ENCODE measurements around the gene PAGR1.
"Not testable (repeated sequence)": the region's sequence is repeated elsewhere in the genome, so short reads cannot be mapped to it uniquely, and the experiment has no call there.

Gene PAGR1

DNA sequence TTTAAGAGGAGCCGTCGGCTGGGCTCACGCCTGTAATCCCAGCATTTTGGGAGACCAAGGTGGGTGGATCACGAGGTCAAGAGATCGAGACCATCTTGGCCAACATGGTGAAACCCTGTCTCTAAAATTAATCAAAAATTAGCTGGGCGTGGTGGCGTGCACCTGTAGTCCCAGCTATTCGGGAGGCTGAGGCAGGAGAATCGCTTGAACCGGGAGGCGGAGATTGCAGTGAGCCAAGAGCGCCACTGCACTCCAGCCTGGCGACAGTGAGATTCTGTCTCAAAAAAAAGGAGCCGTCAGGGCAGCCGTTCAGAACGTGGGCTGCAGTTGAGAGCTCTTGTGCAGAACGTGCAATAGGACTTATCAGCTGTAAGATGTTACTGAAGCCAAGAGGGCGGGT, 22.8 kb upstream of the PAGR1 start:
- not testable (repeated sequence) for DNase-seq

DNA sequence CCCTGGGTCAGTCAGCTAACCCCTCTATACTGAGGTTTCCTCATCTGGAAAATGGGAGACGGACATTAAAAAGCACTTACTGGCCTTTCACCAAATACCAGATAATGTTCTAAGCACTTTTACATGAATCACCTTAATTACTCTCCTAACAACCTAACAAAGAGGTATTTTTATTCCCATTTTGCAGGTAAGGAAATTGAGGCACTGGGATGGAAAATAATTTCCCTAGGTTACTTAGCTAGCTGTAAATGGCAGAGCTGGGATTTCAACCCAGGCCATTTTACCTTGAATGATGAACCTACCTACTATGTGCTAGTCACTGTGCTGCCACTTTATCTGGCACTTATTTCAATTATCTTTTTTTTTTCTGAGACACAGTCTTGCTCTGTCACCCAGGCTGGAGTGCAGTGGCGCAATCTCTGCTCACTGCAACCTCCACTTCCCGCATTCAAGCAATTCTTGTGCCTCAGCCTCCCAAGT, 21.7 kb upstream of the PAGR1 start:
- no peak for DNase-seq

DNA sequence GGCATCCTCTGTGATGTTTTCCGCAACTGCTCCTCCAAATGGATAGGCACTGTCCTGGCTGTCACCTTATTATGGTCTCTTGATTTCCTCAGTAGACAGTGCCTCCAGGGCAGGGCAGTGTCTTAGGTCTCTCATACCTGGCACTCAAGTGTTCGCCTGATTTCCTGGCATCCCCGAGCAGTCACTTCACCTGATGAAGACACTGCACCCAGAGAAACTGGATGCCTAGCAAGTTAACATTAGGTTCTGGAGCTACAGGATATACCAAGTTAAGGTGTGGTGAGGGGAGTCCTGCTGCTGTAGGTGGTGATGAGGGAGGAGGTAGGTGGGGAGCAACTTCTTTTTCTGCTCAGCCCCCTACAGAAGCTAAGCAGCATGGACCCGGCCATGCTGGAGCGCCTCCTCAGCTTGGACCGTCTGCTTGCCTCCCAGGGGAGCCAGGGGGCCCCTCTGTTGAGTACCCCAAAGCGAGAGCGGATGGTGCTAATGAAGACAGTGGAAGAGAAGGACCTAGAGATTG, 13.5 kb upstream of the PAGR1 start:
- no peak for DNase-seq

DNA sequence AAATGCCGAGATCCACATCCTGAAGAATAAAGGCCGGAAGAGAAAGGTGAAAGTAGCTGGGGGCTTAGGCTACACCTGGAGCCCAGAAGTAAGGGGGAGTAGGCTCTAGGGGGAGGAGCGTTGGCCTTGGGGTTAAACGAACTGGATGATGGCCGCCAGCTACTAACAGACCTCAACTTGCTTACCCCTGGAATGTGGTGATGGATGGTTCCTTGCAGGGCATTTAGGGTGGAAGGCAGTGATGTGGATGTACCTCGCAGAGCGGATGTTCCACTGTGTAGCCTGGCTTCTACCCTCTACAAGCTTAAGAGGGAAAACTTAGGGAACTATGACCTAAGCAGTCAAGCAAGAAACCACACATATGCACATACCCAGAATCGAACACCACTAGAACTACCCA, 11.9 kb upstream of the PAGR1 start:
- no peak for DNase-seq

DNA sequence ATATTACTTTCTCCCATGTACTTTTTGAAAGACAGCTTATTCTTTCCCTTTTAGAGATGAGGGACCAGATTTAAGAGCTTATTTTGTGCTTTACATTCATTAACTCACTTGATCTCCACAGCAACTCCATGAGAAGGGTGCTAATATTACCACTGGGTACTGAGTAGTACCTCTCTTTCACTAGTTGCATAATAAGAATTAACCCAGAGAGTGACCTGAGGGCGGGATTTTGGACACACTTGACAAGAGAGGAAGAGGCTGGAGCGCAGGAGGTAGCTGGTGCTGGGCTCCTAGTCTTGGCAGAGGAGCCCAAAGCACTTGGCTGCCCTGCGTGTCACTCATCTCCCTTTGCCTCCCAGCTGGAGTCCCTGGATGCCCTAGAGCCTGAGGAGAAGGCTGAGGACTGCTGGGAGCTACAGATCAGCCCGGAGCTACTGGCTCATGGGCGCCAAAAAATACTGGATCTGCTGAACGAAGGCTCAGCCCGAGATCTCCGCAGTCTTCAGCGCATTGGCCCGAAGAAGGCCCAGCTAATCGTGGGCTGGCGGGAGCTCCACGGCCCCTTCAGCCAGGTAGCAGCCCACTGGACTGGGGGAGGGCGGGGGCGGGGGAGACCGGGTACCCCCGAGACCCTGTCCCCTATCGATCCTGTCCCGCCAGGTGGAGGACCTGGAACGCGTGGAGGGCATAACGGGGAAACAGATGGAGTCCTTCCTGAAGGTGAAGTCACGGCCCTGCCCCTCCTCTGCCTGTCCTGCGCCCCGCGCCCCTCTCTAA, 11.3 kb upstream of the PAGR1 start:
- no peak for DNase-seq

DNA sequence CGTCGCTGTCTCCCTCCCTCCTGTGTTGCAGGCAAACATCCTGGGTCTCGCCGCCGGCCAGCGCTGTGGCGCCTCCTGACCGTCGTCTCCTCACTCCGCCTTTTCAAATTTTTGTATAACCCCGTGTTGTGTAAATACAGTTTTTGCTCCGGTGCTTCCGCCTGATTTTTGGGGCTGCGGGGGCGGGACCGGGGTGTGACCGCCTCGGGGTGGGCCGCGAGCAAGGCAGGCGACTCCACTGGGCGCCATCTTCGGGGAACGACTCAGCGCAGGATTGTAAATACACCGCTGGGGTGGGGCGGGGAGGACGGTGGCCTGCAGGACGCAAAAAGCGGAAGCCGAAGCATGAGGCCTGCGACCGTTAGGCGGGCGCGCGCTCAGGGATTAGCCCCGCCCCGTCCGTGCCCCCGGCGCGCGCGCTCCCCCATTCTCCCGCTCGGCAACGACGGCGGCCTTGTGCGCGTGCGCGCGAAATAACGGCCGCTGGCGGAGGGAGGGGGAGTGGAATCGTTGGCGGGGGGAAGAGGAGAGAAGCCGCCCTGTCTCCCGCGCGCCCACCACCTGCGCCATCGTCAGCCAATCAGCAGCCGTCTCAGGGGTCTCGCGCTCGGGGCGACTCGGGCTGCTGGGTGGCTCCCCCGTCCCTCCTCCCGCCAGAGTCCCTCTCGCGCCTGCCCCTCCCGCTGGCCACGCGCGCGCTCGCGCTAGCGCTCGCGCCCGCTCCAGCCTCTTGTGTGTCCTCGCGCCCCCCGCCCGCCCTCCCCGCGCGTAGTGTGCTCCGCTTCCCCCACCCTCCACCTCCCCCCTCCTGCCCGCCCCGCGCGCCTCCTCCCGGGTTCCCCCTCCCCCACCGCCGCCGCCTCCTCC, 10.5 kb upstream of the PAGR1 start:
- peak; percentile 96 to 98 for DNase-seq

DNA sequence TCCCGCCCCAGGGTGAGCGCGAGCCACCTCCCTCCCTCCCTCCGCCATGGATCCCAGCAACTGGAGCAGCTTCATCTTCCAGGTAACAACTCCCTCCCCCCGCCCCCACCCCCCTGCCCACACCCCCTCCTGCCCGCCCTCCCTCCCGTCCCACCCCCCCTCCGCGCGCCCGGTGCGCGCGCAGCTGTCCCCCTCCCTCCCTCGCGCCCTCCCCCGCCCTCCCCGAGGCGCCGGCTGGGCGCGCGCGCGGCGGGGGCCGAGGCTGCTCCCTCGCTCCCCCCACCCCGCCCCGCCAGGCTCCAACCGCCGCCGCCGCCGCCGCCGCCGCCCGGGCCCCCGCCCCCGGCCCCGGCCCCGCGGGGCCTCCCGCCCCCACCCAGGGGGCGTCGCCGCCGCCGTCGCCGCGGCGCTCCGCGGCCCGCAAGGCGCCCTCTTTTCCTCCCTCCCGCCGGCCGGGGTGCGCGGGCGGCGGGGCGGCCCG, 9.8 kb upstream of the PAGR1 start, which contains the start of gene MAZ:
Gene MAZ, plus strand, starts transcription at position 431 of the 481 bp plus-strand sequence. CDS start 173 bp downstream, outside the sequence.
- DNase-seq: peak in 1 of 2 donors; percentile 82

DNA sequence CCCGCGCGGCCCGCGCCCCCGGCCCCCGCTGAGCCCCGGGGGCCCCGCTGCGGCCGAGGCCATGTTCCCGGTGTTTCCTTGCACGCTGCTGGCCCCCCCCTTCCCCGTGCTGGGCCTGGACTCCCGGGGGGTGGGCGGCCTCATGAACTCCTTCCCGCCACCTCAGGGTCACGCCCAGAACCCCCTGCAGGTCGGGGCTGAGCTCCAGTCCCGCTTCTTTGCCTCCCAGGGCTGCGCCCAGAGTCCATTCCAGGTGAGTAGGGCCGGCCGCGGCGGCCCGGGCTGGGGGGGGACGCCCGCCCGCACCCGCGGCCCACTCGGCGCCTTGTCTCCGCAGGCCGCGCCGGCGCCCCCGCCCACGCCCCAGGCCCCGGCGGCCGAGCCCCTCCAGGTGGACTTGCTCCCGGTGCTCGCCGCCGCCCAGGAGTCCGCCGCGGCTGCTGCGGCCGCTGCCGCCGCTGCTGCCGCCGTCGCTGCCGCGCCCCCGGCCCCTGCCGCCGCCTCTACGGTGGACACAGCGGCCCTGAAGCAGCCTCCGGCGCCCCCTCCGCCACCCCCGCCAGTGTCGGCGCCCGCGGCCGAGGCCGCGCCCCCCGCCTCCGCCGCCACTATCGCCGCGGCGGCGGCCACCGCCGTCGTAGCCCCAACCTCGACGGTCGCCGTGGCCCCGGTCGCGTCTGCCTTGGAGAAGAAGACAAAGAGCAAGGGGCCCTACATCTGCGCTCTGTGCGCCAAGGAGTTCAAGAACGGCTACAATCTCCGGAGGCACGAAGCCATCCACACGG, 9.1 kb upstream of the PAGR1 start:
- peak; percentile 55 to 58 for DNase-seq

DNA sequence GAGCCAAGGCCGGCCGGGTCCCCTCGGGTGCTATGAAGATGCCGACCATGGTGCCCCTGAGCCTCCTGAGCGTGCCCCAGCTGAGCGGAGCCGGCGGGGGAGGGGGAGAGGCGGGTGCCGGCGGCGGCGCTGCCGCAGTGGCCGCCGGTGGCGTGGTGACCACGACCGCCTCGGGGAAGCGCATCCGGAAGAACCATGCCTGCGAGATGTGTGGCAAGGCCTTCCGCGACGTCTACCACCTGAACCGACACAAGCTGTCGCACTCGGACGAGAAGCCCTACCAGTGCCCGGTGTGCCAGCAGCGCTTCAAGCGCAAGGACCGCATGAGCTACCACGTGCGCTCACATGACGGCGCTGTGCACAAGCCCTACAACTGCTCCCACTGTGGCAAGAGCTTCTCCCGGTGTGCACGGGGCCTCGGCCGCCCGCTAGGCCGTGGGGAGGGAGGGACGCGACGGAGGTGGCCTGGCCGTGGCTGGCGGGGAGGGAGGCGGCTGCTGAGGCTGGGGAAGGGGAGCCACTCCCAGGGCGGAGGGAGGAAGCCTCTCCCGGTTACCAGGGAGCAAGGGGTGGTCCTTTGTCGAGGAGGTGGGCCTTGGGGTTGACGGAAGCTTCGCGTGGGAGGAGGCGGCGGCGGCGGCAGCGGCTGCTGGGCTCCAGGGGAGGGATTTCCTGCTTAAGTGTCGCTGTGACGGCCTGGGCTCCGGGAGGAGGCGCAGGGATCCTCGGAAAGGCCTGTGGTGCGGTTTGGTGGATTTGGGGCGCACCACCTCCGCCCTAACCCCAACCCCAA, 8.3 kb upstream of the PAGR1 start:
- peak; percentile 86 to 89 for DNase-seq

DNA sequence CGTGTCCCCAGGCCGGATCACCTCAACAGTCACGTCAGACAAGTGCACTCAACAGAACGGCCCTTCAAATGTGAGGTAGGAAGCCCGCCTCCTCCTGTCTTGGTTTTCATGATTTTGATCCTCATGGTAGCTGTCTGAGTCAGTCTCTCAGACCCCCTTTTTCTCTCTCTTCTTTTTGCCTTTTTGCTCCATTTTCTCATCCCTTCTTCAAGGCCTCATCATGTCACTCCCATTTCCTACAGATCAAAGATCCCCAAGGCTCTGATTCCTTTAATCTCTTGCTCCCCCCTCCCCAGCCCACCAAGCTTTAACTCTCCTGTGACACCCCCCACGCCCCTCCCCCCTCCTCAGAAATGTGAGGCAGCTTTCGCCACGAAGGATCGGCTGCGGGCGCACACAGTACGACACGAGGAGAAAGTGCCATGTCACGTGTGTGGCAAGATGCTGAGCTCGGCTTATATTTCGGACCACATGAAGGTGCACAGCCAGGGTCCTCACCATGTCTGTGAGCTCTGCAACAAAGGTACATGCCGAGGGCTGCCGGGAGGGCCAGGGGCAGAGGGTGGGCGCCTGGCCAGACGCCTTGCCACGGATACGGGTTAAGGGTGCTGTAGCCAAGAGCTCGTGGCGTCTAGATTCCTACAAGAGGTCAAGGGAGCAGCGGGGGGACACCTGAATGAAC, 7.6 kb upstream of the PAGR1 start:
- no peak for DNase-seq

DNA sequence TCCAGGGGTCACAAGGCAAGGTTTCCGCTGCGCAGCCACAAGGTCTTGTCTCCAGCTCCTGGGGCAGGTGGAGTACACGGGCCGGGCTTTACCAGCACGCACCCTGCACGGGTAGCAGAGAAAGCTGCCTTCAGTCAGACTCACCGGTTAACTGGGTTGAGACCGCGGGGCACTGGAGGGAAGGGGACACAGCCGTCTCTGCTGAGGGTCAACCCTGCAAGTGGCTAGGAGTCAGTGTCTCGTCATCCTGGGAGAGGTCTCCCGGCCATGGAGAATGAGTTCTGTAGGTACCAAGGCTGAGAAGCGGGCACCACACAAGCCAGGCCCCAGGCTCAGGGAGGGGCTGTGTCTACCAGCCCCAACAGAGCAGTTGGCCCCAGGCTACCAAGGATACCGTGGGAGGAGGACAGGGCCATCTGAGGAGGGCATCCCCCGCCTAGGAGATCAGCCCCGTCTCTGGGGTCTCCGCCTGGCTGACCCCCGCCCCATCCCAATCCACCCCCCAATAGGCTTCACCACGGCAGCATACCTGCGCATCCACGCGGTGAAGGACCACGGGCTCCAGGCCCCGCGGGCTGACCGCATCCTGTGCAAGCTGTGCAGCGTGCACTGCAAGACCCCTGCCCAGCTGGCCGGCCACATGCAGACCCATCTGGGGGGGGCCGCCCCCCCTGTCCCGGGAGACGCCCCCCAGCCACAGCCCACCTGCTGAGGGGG, 6.8 kb upstream of the PAGR1 start:
- no peak for DNase-seq

DNA sequence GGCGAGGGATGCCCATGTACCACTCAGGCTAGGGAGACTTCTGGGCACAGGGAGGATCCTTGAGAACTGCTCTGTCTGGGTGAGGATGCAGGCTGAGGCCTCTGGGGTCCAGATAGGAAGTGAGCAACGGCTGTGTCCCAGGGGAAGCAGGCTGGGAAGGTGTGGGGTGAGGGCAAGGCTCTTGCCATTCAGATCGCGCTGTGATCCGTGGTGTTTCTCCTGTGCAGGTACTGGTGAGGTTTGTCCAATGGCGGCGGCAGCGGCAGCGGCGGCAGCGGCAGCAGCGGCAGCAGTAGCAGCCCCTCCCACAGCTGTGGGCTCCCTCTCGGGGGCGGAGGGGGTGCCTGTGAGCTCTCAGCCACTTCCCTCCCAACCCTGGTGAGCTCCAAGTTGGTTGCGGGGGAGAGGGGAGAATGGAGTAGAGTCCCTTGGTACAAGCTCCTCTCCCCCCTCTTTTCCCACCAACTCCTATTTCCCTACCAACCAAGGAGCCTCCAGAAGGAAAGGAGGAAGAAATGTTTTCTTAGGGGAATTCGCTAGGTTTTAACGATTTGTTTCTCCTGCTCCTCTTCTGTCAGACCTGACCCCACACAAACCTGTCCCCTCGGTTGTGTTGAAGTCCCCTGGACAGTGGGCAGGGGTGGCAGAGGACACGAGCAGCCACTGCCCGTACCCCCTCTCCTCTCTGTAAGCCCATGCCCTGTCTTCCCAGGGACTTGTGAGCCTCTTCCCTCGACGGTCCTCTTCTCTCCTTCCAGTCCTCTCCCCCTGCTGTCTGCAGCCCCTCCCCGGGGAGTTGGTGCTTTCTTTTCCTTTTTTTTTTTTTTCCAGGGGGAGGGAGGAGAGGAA, 5.9 kb upstream of the PAGR1 start:
- peak in 1 of 2 donors; percentile 57 for DNase-seq

DNA sequence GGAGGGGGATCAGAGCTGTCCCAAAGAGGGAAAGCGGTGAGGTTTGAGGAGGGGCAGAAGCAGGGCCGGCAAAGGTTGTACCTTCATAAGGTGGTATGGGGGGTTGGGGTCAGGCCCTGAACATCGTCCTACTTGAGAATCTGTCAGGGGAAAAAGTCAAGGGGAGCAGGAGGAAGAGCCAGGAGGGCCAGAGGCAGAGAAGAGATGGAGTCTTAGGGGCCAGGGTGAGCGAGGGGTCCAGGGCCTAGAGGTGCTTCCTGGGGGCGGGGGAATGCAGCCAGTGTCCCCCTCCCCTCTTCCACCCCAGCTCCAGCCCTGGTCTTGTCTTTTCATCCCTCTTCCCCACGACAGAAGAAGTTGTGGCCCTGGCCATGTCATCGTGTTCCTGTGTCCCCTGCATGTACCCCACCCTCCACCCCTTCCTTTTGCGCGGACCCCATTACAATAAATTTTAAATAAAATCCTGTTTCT, 5.2 kb upstream of the PAGR1 start:
- no peak for DNase-seq

DNA sequence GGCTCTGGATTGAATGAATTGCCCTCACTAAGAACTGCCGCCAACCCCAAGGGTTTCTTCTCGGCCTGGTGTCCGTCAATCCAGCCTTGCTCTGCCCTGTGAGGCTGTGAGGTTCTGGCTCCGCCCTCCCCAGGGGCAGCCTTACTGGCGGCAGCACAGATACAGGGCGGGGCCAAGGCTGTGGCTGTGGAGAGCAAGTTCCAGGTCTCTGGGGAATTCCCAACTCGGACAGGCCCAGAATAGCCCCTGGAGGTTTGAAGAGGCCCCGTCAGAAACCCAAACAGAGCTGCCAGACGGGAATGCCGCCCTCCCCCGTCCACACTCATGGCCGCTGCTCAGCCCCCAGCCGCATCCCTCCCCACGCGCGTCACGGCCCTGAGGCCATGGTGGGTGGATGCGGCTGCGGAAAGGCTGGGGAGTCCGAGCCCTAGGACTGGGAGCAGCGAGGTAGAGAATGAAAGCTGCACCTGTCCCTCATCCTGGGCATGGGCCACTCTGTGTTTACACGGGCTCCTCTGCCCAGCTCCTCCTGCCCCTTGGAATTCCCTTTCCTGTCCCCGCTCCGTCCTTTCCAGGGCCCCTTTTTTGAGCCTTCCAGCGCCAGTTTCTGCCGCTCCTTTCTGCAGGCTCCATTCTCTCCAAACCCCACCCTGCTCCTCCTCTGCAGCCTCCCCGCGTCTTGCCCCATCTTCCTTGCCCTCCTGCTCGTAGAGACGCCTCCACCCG, 4.6 kb upstream of the PAGR1 start:
- peak in 1 of 2 donors; percentile 68 for DNase-seq

DNA sequence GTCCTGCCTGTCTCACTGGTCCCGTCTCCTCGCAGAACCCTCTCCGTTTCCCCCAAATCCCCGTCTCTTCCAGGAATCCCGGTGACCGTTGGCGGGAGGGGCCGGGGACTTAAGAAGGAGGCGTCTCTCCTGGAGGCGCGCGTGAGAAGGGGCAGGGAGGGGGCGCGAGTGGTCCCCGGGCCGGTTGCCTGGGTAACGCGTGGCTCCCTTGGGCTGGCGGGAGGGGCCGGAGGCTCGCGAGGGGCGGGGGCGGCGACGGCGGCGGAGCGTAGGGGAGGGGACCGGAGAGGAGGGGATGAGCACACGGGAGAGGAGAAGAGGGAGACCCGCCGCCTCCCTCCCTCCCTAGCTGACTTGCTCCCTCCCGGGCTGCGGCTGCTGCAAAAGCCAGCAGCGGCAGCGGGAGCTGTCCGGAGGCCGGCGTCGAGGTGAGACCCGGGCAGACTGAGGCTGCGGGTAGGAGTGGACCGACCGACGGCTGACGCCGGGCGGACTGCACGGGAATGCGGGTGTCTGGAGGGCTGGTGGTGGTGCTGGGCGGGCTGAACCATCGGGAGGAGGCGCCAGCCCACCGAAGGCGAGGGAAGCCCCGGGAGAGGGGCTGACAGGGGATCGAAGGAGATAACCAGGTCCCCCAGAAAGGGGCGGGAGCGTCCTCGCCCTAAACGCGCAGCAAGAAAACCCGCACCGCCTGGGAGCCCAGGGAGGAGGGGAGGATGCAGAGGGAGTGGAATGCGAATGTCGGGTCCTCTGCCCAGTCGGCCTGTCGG, 3.9 kb upstream of the PAGR1 start, which contains the start of gene PRRT2:
Gene PRRT2, plus strand, starts transcription at position 298 of the 770 bp plus-strand sequence. CDS start 862 bp downstream, outside the sequence.
- DNase-seq: peak in 1 of 2 donors; percentile 46

DNA sequence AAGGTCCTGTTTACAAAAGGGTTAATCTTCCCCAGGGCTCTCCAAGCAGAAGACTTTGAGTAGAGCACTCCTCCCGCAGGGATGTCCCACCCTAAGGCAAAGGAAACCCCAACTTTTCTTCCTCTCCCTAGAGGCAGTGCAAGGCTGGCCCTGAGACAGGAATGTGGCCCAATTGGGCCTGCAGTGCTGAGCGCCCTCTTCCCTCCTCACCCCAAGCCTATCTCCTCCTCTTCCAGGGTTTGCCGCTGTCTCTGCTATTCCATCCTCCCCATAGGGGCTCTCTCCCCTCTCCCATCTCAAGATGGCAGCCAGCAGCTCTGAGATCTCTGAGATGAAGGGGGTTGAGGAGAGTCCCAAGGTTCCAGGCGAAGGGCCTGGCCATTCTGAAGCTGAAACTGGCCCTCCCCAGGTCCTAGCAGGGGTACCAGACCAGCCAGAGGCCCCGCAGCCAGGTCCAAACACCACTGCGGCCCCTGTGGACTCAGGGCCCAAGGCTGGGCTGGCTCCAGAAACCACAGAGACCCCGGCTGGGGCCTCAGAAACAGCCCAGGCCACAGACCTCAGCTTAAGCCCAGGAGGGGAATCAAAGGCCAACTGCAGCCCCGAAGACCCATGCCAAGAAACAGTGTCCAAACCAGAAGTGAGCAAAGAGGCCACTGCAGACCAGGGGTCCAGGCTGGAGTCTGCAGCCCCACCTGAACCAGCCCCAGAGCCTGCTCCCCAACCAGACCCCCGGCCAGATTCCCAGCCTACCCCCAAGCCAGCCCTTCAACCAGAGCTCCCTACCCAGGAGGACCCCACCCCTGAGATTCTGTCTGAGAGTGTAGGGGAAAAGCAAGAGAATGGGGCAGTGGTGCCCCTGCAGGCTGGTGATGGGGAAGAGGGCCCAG, 3.0 kb upstream of the PAGR1 start:
- no peak for DNase-seq

All from activated CD4-positive, alpha-beta T cell treated with anti-CD3 and anti-CD28 coated beads for 4 hours (primary cell).